Suppressor macrophage treated with lipopolysaccharide for 1 hour (primary cell): Measurements from ENCODE around the gene TEX44.
A peak's percentile ranks its signal among the peaks of the same experiment; 100 is the strongest.

Source experiments
- DNase-seq, 3 donors: peaks; one replicate each; pipeline ENCODE4 v3.0.0-alpha.2; 2020 to 2022

TEX44 gene

GRCh38 chr2:231634951-231635875 is 42.5 kb downstream of the TEX44 start:
- no peak for DNase-seq

GRCh38 chr2:231640241-231640640 is 47.6 kb downstream of the TEX44 start:
- DNase-seq: peak in 2 of 3 donors; percentile 52 to 62

- DNase-seq: peak; percentile 69 to 79 (median 76)
These were observed 48.0 kb downstream of the TEX44 start for GRCh38 chr2:231640641-231641111.

- peak; percentile 95 to 99 (median 97) for DNase-seq
These were observed 50.2 kb downstream of the TEX44 start for GRCh38 chr2:231642631-231643494.

- no peak for DNase-seq
These were observed 50.8 kb downstream of the TEX44 start for GRCh38 chr2:231643495-231643888.
